CD4-positive, alpha-beta T cell treated with Interleukin-21 for 1 hour (primary cell): ENCODE data around the gene HIF1AN.

Experiments used
- DNase-seq: peaks from one replicate; pipeline ENCODE4 v3.0.0-alpha.2; 2020

The HIF1AN gene

DNA sequence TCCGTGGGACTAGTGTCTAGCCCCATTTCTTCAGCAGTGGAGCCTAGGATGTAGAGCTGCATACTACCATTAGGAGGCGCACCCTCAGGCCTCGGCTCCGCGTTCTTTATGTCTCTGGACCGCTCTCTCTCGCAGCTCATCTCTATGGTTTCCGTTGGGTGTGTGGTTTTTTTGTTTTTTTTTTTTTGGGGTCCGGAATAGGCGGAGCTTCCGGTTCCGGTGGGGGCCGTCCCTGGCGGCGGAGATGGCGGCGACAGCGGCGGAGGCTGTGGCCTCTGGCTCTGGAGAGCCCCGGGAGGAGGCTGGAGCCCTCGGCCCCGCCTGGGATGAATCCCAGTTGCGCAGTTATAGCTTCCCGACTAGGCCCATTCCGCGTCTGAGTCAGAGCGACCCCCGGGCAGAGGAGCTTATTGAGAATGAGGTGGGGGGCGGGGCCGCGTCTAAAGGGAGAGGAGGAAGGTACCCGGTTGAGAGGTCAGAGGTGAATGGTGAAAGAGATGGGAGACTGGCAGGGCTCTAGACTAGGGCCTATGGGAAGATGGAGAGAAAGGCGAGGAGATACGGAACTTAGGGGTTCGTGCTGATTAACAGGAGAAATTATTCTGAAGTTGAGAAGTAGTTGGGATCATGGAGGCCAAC is at the start of gene HIF1AN:
Gene HIF1AN (plus strand): TSS at position 229 of the 639 bp plus-strand sequence. CDS start 16 bp downstream, at position 245.
- DNase-seq = peak; percentile 94

DNA sequence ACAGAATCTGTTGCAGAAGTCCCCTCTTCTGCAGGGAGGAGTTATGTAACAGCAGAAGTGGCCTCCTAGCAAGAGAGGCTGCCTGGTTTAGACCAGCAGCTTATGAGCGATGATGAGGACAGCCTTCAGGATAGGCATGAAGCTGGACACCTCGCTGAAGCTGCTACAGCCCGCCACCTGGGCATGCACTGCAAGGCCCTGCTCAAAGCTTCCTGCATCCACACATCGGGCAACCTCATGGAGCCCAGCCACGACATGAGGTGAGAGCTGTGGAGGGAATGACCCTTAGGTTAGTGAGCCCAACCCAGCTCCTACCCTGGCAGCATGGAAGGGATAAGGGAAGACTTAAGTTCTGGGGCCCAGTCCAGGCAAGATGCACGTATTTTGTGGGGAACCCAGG is 48.2 kb upstream of the HIF1AN start:
- DNase-seq = no peak

DNA sequence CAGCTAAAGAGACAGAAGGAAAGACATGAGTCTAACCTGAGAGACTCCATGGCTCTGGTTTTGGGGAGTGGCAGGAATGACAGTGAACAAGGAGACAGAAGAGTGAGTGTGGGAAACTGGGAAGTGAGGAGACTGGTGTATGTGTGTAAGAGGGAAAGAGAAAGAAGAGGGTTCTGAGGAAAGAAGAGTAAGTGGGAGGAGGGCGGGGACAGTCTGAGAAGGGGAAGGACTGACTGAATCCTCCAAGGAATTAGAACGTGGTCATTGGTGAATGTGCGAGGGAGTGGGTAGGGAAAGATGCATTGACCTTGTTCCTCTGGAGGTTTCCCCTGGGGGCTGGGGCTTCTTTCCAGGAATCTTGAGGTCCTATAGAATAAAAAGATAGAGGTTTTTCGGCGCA is 46.3 kb upstream of the HIF1AN start:
- no peak for DNase-seq

DNA sequence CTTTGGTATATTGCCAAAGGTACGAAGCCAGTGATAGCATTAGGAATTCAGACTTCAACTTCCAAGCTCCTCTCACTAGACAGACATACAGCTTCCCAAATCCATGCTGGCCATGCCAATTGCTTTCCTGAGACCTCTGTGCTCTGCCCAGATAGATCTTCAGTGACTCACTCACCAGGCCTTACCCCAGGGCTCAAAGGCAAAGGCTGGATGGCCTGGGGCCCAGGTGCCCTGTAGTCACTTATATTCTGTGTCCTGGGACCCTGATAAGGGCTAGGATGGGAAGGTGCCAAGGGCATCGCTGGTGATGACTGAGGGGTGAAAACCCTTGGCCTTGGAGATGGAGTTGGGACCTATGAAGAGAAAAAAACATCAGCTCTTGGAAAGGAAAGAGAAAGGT is 45.2 kb upstream of the HIF1AN start:
- no peak for DNase-seq

DNA sequence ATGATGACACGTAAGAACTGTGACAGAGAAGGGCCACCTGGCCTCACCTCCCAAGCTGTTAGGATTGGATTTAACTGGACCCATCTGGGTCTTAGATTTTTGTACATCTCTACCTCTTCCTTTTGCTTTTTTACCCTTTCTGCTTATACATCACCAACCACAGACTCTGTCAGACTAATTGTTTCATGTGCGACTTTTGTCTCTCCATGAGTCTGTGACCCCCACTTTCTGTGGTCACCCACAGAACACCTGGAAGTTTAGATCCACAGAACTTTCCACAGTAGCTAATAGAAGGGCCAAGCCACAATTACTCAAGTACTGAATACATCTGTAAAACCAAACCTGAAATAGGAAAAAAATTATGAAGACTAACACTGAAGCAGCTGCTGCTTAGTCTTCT is 39.2 kb upstream of the HIF1AN start:
- no peak for DNase-seq

DNA sequence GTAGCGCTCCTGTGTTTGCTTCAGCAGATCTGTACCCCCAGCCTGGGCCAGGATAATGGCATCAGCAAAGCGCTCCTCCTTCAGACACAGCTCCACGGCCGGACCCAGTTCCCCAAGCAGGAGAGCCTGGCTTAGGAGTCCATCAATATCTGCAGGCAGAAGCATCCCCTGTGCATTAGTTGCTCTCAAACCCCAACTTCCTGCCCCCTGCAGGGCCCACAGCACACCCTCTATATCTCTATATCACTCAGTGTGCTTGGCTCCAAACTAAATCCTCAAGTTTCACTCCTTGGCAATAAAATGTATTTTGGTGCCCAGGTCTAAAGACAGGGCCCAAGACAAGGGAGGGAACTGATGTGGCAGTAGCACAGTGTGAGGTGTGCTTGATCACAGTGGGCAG is 37.7 kb upstream of the HIF1AN start:
- DNase-seq = no peak

DNA sequence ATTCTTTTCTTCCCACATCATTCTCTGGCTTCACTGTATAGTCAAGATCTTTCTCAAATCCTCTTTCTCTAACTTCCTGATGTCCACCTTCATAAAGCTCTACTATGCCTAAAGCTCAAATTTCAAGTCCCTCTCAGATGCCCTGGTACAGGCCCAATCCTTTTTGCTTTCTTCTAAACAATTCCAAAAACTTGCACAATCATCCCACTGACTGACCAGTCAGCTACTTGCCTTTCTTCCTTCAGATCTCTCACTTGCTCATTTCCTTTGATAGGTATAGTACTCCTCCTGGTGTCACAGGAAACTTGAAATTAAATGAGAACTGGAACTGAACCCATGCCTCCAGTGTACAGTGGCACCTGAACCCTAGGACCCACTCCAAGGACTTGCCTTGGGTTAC is 34.3 kb upstream of the HIF1AN start:
- DNase-seq = no peak

DNA sequence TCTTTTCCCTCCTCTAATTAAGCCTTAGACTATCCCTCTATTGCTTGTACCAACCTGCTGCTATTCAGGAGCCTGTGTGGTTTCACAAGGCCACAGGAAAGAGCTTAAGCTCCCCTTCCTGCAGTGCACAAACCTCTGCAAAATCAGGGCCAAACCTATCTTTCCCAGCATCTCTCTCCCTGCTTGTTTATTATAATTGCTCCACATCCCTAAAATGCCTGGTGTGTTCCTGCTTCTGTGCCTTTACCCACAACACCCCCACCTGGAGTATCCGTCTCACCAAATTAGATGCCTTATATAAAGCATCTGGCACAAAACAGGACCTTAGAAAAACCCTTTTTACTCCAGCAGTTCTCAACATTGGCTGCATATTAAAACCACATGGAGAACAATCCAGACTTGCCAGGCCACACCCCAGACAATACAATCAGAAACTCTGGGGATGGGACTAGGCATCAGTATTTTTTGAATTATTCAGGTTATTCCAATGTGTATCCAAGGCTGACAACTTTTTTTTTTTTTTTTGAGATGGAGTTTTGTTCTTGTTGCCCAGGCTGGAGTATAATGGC is 32.7 kb upstream of the HIF1AN start:
- no peak for DNase-seq

DNA sequence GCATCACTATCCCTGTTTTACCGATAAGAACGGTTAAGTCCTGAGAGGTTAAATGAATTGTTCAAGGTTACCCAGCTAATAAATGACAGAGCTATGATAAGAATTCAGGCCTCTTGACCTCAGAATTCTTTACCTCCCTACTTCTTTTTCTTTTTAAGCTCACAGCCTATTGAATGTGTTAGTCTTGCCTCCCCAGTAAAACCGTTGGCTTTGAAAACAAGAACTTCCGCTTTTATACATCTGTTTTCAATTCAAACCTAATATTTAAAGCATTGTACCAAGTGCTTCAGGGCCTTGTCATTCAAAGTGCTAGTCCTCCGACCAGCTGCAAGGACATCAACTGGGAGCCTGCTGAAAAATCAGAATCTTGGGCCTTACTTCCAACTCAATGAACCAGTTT is 31.6 kb upstream of the HIF1AN start:
- DNase-seq = no peak

DNA sequence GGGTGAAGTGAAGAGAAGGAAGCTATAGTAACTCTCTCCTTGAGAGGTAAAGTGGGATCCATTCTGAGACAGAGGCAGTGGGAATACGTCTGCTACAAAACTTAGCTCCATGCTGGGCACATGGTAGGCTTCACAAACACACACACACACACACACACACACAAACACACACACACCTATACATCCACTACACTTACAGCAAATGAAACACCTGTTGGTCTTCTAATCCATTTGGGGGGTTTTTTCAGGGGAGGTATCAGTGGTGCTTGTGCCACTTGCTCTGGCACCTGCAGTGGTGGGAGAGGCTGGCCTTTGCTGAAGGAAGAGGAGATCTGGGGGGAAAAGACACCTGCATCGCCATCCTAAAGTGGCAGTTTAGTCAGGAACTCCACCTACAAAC is 30.6 kb upstream of the HIF1AN start:
- DNase-seq = no peak

DNA sequence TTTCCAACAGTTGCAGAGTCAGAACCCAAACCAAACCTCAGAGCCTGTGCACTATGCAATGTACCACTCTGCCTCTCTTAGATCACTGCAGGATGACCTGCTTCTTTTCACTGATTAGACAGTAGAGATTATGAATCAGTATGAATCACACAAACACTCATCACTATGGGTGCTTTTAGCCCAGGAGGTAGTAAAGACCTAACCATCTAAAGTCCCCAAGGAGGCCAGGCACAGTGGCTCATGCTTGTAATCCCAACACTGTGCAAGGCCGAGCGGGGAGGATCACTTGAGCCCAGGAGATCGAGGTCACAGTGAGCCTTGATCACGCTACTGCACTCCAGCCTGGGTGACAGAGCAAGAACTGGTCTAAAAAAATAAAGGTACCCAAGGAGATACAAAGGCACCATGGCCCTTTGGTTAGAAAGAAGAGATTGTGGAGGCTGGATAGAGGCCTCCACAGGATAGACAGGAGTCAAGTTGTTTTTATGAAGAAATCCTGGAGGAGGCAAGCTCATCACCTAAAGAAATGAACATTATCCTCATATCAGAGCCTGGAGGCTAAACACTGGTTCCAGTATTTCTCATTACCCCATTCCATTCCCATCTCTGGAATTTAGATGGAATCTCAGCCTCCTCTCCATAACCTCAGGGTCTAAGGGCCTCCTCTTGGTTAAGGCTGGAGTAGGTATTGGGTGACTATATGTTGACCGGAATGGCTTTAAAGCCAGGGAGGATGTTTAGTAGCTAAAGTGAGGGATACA is 29.0 kb upstream of the HIF1AN start:
- DNase-seq = no peak

DNA sequence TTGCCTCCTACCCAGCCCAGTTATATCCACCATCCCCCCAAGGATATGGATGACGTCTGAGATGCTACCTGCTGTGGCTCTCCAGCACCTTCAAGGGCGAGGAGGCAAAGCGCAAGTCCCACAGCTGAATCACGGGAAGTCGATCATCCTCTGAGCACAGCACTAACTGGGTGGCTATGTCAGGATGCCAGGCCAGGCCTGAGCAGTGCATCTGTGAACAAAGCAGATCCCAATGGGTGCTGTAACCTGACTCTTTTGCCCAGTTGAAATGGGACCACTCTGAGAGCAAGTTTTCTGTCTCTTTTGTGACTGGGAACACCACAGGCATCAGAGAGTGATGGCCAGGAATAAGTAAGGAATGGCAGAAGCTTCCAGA is 28.4 kb upstream of the HIF1AN start:
- DNase-seq = no peak

DNA sequence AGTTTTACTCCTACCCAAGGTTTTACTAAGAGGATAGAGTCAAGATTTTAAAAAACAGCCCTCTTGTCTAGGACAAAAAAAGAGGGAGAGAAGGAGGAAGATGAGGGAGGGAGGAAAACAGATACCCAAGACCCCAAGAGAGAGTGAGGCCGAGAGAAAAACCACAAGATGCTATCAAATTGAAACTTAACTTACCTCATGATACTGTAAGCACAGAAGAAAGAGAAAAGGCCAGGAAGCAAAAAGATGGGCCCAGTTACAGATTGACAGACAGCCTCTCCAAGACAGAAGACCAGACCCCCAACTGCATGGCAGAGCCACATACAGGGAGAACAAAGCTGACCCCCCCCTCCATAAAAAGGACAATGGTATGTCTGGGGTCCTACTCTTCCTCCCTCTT is 27.5 kb upstream of the HIF1AN start:
- DNase-seq = no peak

DNA sequence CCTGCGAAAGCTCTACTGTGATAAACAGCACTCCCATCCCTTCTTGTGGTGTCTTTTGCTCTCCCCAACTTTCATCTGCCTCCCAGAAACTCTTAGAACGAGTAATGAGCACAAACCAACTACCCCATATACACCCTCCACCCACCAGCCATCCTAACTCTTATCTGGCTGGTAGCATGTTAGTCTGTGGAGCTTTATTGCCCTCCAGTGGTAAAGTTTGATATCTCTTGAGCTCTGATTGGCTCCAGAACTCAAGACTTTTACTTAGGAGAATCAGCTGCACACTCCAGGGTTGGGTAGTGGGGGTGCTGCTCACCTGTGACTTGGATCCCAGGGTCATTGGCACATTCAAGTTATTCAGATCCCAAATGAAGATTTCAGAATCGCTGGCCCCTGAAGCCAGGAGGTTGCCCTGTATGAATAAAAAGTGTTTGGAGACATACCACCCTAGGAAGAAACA is 27.0 kb upstream of the HIF1AN start:
- peak; percentile 80 for DNase-seq

DNA sequence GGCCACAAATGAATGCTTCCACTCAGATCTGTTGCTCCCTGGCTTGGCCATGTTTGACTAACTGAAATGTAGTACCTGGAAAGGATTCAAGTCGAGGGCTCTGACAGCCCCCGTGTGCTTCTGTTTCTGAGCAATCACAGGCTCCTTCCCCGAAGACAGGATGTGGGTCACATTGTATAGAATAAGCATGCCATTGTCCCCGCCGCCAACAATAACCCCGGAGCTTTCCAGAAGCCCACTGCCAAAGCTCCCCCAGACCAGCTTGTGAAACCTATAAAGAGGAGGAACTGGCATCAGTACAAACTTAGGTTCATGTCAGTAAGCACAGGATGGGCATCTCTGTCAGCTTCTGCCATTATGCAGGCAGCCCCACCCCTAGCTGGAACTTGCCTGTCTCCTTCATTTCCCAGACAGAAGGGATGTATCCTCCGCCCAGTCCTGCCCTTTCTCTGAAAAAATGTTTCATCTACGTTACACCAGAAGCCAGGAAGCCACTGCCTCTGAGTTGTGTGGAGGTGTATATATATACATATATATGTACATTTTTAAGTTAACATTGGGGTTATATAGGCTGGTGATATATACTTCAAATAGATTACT is 26.4 kb upstream of the HIF1AN start:
- peak; percentile 58 for DNase-seq

DNA sequence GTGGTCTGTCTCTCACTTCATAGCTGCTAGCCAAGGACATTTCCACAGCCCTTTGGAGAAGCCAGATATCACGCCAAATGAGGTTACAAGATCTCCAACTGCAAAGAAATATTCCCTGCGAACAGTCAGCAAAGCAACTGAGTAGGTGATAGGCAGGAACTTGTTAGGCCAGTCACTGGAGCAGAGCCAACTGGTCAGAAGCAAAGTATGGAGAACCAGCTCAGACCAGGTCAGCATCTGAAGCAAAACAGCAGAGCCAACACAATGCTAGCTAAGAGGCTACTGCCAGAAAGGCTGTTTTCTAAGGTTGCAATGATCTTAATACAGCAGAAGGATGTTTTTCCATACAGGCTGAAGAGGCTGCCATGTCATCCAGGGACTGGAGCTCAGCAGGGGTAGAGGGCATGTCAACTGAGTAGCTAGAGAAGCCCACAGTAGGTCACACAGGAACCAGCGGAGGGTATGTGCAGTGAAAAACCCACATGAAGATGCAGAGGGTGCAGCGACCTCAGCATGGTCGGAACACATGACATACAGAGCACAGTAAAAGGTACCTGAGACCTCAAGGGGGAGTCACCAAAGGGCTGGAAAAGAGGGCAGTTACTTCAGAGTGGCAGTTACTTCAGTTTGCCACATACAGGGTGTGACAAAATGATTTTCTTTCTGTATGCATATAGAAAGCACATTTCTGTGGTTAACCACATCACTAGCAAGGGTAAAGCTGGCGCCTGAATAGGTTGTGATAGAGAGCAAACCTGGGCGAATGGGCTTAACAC is 25.0 kb upstream of the HIF1AN start:
- DNase-seq = peak; percentile 82

DNA sequence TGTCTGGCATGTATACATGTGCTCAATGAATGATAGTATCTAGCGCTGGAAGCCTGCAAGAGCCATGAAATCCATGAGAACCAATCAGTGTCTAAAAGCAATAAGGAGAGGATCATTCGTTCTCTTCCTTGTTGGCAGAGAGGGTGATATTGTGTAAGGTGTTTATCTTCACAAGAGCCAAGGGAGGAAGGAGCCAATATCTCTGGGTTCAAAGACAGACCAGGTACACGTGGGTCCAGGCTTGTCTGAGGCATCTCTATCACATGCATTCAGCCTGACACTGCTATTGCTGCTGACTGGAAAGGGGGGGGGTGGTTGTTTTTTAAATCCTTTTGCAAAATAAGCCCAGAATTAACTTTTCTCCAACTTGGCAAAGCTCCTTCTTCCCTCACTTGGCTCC is 20.1 kb upstream of the HIF1AN start:
- no peak for DNase-seq

DNA sequence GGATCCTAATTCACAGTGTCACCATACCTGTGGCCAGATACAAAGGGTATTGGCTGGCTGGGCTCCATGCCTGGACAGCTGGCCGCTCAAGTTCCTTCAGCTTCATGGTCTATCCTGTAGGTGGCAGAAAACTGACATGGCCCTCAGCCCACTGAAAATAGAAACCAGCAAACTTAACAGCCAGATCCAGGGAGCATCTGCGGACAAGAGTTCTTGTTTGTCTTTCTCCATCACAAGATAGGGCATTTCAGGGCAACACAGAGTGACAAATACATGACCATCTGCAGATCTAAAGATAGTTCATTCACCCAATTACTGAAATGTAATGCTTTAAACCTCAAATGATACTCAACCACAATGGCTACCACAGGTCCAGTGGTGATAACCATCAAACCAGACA is 18.9 kb upstream of the HIF1AN start:
- DNase-seq = no peak

DNA sequence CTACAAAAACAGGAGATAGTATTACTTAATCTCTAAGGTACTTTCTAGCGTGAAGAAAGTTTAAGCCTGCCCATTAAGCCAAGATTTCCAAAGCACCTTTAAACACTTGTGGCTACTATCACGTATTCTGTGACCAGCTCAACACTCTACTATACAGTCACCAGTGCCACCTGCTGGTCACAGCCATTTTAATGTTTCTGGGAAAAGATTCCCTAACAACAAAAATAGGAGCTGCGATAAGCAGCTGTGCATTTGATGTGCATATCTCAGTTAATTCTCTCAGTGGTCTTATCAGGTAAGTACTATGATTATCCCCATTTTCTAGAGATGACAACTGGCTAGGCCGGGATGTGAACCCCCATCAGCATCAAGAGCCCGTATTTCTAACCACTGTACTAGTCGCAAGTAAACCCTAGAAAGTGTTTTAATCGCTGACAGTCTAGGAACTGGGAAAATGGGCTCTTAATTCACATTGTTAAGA is 16.9 kb upstream of the HIF1AN start:
- peak; percentile 71 for DNase-seq

DNA sequence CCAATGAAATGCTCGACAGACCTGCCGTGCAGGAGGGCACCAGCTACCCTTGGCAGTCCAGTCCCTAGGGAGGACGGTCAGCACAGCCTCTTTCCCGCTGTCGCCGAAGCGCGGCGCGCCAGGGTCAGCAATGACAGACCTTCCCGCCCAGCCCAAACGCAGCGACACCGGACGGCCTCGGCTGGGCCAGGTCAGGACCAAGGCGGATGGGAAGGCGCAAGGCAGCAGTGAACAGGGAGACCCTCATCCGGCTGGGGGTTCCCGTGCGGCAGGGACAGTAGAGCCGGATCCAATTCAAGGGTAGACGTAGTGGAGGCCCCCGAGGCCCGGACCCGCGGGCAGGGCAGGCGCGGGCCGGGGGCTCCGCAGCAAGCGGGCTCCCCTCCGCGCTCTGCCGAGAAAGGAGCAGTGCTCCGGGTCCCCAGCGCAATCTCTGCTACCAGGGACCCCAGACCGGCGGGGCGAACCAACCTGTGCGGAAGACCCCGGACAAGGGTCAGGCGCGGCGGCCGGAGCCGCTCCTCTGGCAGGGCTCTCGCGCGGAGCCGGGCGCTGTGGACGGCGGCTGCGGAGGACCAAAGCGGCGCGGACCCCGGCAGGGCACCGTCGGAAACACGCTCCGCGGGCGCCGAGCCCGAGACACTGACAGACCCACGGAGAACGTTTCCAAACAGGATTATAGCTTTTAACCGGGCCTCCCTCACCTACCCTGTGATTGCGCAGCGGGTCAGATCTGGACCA is 16.3 kb upstream of the HIF1AN start, which contains the start of gene SEC31B:
Gene SEC31B (minus strand): TSS at position 551 of the 741 bp plus-strand sequence. CDS start 2,909 bp downstream, outside the sequence.
- DNase-seq = no peak

DNA sequence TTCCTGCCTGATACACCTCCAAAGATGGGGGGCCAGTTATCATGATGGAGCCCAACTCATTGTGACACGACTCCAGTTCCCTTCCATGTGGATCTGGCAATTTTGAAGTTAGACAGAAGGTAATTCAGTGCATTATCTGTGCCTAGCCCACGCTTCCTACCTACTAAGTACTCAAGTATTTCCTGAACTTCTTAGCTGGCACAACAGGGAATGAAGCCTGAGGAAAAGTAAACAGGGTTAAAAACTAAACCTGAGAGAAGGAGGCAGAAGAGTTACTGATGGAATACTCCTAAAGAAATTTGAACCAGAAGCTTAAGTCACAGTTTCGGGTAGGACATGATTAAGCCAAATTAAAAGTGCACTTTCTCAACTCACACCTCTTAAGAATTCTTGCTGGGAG is 14.9 kb upstream of the HIF1AN start:
- DNase-seq = no peak
